Mammary epithelial cell (primary cell): ENCODE measurements around the gene KIAA0753.

ENCODE experiments used
- CTCF ChIP-seq, 2 donors: IDR thresholded peaks in 1 of 2; conservative IDR thresholded peaks in 1 of 2; 2 replicates each; pipeline ENCODE4 v1.5.1; 2011 to 2012; ENCODE audit warnings: inconsistent platforms in 2 of 2, low read length in 2 of 2, mild to moderate bottlenecking in 2 of 2, control low read depth in 1 of 2, low read depth in 1 of 2; ENCODE audit not compliant: insufficient read depth in 1 of 2; ENCODE audit errors: extremely low read depth in 1 of 2
- EZH2 ChIP-seq: IDR thresholded peaks from 2 replicates; pipeline ENCODE4 v1.6.1; 2012; ENCODE audit warnings: low read length, inconsistent platforms, borderline replicate concordance

GRCh38 chr17:6558276-6558675 lies 82.2 kb downstream of the KIAA0753 start:
- no peak for TF ChIP-seq EZH2
- TF ChIP-seq CTCF (conservative IDR thresholded peaks at IDR 0.05 in 1 of 2, IDR thresholded peaks at IDR 0.05 in 1 of 2; ENCODE audit: extremely low read depth in 1 of 2, insufficient read depth in 1 of 2, low read depth in 1 of 2, low read length in 2 of 2) = no peak
